HepG2 (cell line): ENCODE measurements around the gene SHROOM1. TPM values are rescaled to one million over a fixed set of nuclear protein-coding genes. Genes with fewer than 3 reads are reported as not detected.

Experiments used
- ARID3A ChIP-seq: IDR thresholded peaks from 2 replicates; pipeline ENCODE4 v1.6.1; 2012; ENCODE audit warnings: low read depth, low read length, improper control_type of control experiment
- EP300 ChIP-seq, 3 experiments: sonication (generic) in 1 of 3; formaldehyde crosslinking in 1 of 3; IDR thresholded peaks; 2 replicates each; pipeline versions ENCODE4 v1.5.1 to v1.6.1; 2011 to 2020; ENCODE audit warnings: low read depth in 2 of 3, low read length in 2 of 3, borderline replicate concordance in 1 of 3, improper control_type of control experiment in 1 of 3, mild to moderate bottlenecking in 1 of 3, missing genetic modification reagents in 1 of 3, moderate library complexity in 1 of 3
- FOXA3 ChIP-seq: IDR thresholded peaks from 2 replicates; pipeline ENCODE4 v1.6.1; 2016; ENCODE audit warnings: missing genetic modification reagents, missing compliant biosample characterization
- HDAC2 ChIP-seq: sonication (generic); formaldehyde crosslinking; IDR thresholded peaks from 2 replicates; pipeline ENCODE4 v1.4.0; 2020; ENCODE audit warnings: missing genetic modification reagents
- HOXA3 ChIP-seq: sonication (generic); formaldehyde crosslinking; IDR thresholded peaks from 2 replicates; pipeline ENCODE4 v1.5.0; 2020; ENCODE audit warnings: missing genetic modification reagents
- SIX4 ChIP-seq: sonication (generic); formaldehyde crosslinking; IDR thresholded peaks from 2 replicates; pipeline ENCODE4 v1.4.0; 2020; ENCODE audit warnings: missing genetic modification reagents
- ZNF142 ChIP-seq: sonication (generic); formaldehyde crosslinking; IDR thresholded peaks from 2 replicates; pipeline ENCODE4 v1.4.0; 2020; ENCODE audit warnings: missing genetic modification reagents
- ZNF335 ChIP-seq: sonication (generic); formaldehyde crosslinking; IDR thresholded peaks from 2 replicates; pipeline ENCODE4 v1.4.0; 2020; ENCODE audit warnings: missing genetic modification reagents
- ZNF605 ChIP-seq: sonication (generic); formaldehyde crosslinking; IDR thresholded peaks from 2 replicates; pipeline ENCODE4 v1.8.0; 2022; ENCODE audit warnings: mild to moderate bottlenecking, missing genetic modification reagents
- polyA plus RNA-seq, 8 experiments: library from polyadenylated mRNA; depleted of rRNA in 3 of 8; stranded (reverse) in 7 of 8; unstranded in 1 of 8; fragments of >200 nt; fragmentation: Illumina TruSeq in 4 of 8; extraction: Trizol in 4 of 8; gene quantifications; 2 replicates each; pipeline versions ENCODE4 v1.2.1 to v1.2.3, GENCODE V29; 2011 to 2016; ENCODE audit warnings: low read depth in 4 of 8, missing spikeins in 1 of 8, mixed read lengths in 1 of 8; ENCODE audit not compliant: insufficient read depth in 1 of 8
- total RNA-seq, 5 experiments: library from RNA; depleted of rRNA; stranded (reverse); fragments of >200 nt; fragmentation: Illumina TruSeq; extraction: Trizol; gene quantifications; 2 replicates each; pipeline ENCODE4 v1.2.3, GENCODE V29; 2016; ENCODE audit warnings: low read depth in 1 of 5
- TF ChIP-seq, protein P1 (sequence below): sonication (generic); formaldehyde crosslinking; IDR thresholded peaks from 2 replicates; pipeline ENCODE4 v1.4.0; 2020; ENCODE audit warnings: mild to moderate bottlenecking, missing genetic modification reagents

The SHROOM1 gene
- total and polyA plus RNA-seq, 2 of the 13 experiments (the other 11 are each of a cell fraction or from before 2014, with no cell fraction given), result 18.2 to 25.7 TPM

GRCh38 chr5:132838516-132839282 is 8.3 kb upstream of the SHROOM1 start (continued):
- TF ChIP-seq, protein P1, sequence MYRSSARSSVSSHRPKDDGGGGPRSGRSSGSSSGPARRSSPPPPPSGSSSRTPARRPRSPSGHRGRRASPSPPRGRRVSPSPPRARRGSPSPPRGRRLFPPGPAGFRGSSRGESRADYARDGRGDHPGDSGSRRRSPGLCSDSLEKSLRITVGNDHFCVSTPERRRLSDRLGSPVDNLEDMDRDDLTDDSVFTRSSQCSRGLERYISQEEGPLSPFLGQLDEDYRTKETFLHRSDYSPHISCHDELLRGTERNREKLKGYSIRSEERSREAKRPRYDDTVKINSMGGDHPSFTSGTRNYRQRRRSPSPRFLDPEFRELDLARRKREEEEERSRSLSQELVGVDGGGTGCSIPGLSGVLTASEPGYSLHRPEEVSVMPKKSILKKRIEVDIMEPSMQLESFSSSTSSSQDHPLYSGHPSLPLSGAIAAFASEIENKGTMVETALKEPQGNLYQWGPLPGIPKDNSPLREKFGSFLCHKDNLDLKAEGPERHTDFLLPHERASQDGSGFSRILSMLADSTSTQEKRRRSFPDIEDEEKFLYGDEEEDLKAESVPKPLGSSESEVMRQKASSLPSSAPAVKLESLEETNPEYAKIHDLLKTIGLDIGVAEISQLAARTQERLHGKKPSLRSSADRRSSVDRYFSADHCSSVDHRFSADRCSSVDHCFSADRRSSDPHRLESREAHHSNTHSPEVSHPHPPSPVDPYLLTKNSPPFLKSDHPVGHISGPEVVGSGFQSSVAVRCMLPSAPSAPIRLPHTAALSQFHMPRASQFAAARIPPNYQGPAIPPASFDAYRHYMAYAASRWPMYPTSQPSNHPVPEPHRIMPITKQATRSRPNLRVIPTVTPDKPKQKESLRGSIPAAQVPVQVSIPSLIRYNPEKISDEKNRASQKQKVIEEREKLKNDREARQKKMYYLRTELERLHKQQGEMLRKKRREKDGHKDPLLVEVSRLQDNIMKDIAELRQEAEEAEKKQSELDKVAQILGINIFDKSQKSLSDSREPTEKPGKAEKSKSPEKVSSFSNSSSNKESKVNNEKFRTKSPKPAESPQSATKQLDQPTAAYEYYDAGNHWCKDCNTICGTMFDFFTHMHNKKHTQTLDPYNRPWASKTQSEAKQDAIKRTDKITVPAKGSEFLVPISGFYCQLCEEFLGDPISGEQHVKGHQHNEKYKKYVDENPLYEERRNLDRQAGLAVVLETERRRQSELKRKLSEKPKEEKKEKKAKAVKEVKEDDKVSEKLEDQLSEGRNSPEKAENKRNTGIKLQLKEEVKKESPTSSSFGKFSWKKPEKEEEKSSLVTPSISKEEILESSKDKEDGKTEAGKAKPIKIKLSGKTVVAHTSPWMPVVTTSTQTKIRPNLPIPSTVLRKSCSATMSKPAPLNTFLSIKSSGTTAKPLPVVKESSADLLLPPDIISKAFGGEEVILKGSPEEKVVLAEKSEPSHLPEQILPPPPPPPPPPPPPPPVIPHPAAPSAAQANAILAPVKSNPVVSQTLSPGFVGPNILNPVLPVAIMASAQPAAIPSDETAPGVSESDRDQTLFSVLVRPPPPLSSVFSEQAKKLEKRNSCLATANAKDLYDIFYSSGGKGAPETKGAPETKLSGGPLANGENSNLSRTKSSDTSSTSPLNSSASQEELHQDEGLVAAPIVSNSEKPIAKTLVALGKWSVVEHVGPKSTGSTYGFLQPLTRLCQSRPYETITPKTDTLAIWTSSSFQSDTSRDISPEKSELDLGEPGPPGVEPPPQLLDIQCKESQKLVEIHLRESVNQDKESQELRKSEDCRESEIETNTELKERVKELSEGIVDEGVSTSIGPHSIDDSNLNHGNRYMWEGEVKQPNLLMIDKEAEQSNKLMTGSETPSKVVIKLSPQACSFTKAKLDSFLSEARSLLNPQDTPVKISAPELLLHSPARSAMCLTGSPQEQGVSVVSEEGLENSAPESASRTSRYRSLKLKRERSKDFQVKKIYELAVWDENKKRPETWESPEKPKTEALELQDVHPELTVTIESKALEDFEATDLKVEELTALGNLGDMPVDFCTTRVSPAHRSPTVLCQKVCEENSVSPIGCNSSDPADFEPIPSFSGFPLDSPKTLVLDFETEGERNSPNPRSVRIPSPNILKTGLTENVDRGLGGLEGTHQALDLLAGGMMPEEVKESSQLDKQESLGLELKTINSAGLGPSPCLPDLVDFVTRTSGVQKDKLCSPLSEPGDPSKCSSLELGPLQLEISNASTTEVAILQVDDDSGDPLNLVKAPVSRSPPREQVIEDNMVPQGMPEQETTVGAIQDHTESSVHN, result no peak
- TF ChIP-seq EP300 (IDR thresholded peaks at IDR 0.05; ENCODE audit: low read depth in 2 of 2, low read length in 2 of 2), result peak in 1 of 2 experiments; percentile 75; a peak in 2 of 4 replicates
- peak; percentile 60; the same call in 1 of the 2 replicates for TF ChIP-seq EP300 (CRISPR knock-in tag; IDR thresholded peaks at IDR 0.05; ENCODE audit: borderline replicate concordance)
- no peak for TF ChIP-seq ZNF335 (CRISPR knock-in tag)
- TF ChIP-seq SIX4 (CRISPR knock-in tag), result no peak
- TF ChIP-seq HDAC2 (CRISPR knock-in tag), result peak; percentile 53; the same call in 1 of the 2 replicates
- no peak for TF ChIP-seq ZNF605 (CRISPR knock-in tag)
- TF ChIP-seq ARID3A, result peak; percentile 27; the same call in 1 of the 2 replicates
- no peak for TF ChIP-seq ZNF142 (CRISPR knock-in tag)
- peak; percentile 38; the same call in 1 of the 2 replicates for TF ChIP-seq HOXA3 (CRISPR knock-in tag)
- TF ChIP-seq FOXA3 (CRISPR knock-in tag), result no peak
